ENCODE results near the gene CD86.

CD86 gene

DNA sequence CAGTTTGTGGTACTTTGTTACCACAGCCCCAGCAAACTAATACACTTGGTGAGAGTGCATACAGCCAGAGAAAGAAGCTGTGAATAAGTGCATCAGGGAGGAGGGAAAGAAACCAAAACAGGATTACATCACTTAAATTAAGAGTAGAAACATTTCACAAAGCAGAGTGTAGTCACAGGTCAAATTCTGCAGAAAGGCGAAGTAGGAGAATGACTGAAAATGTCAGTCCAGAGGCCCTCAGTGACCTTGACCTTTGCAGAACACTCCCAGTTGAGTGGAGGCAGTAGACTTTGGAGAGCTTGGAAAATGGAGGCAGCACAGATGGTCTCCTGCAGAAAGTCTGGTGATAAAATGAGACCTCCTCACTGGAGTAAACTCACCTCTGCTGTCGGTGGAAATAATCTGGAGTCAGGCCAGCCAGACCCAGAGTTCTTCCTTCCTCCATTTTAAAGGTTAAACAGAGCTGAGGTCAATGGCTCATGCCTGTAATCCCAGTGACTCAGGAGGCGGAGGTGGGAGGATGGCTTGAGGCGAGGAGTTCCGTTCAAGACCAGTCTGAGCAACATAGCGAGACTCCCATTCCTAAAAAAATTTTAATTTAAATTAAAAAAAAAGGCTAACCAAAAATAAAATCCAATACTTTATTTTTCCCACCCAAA is 5.0 kb downstream of the CD86 start:
- no peaks in the 10 kb centered on the region for H3K4me1 ChIP-seq
- TF ChIP-seq, protein P1, sequence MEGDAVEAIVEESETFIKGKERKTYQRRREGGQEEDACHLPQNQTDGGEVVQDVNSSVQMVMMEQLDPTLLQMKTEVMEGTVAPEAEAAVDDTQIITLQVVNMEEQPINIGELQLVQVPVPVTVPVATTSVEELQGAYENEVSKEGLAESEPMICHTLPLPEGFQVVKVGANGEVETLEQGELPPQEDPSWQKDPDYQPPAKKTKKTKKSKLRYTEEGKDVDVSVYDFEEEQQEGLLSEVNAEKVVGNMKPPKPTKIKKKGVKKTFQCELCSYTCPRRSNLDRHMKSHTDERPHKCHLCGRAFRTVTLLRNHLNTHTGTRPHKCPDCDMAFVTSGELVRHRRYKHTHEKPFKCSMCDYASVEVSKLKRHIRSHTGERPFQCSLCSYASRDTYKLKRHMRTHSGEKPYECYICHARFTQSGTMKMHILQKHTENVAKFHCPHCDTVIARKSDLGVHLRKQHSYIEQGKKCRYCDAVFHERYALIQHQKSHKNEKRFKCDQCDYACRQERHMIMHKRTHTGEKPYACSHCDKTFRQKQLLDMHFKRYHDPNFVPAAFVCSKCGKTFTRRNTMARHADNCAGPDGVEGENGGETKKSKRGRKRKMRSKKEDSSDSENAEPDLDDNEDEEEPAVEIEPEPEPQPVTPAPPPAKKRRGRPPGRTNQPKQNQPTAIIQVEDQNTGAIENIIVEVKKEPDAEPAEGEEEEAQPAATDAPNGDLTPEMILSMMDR (IDR thresholded peaks at IDR 0.05), result no peak
- intact Hi-C loops (cut with DNase I; ENCODE audit: low total_unique reads), result no loop called here
- H3K27me3 ChIP-seq, result no peaks in the 10 kb centered on the region
- no peaks in the 10 kb centered on the region for H3K36me3 ChIP-seq
- H3K27ac ChIP-seq, result no peak overlapping the region
- no peaks in the 10 kb centered on the region for H3K9me3 ChIP-seq
- no peak for DNase-seq
- no peak overlapping the region for H3K4me3 ChIP-seq

DNA sequence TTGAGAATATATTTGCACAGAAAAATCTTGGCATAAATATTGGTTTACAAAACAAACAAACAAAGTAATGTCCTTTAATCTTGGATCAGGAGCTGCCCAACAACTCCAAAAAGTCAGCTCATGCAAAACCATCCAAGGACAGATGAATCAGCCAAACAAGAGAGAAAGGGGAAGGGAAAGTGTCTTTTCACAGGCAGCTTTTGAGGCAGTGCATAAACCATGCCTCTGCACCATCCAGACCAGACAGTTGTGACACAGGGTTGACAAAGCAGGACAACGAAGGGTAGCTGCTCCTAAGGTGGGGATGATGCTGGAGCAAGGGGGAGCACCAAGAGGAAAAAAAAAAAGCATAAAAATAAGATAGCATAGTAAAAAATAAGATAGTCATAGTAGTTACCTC is 8.7 kb downstream of the CD86 start:
- Histone ChIP-seq H3K36me3 (no peaks in the 10 kb centered on the region), H3K4me3 (no peak overlapping the region), H3K9me3 (no peaks in the 10 kb centered on the region), H3K4me1 (no peaks in the 10 kb centered on the region), H3K27ac (no peak overlapping the region), H3K27me3 (no peaks in the 10 kb centered on the region)
- intact Hi-C loops (cut with DNase I; ENCODE audit: low total_unique reads), result no loop called here
- no peak for DNase-seq
- TF ChIP-seq, protein P1 (IDR thresholded peaks at IDR 0.05), result no peak

DNA sequence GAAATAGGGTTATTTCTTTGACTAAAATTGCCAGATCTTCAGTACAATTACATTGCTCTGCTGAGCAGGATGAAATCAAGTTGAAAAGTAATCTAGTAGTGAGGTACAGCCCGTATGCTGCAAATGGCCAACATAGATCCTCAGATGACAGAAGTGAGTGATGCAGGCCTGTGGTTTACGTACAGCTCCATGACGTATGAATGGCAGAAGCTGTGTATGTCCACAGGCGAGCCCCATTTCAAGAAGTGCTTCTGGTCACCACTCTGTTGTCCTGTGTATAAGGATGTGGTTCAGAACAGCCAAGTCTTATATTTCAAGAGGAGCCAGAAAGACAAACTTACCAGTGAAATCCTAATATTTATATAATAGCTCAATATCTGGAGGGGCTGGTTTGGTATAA is 9.2 kb downstream of the CD86 start:
- intact Hi-C loops (cut with DNase I; ENCODE audit: low total_unique reads), result no loop called here
- Histone ChIP-seq H3K36me3 (no peaks in the 10 kb centered on the region), H3K4me3 (no peak overlapping the region), H3K27me3 (no peaks in the 10 kb centered on the region), H3K4me1 (no peaks in the 10 kb centered on the region), H3K27ac (no peak overlapping the region), H3K9me3 (no peaks in the 10 kb centered on the region)
- TF ChIP-seq, protein P1 (IDR thresholded peaks at IDR 0.05), result no peak
- no peak for DNase-seq

DNA sequence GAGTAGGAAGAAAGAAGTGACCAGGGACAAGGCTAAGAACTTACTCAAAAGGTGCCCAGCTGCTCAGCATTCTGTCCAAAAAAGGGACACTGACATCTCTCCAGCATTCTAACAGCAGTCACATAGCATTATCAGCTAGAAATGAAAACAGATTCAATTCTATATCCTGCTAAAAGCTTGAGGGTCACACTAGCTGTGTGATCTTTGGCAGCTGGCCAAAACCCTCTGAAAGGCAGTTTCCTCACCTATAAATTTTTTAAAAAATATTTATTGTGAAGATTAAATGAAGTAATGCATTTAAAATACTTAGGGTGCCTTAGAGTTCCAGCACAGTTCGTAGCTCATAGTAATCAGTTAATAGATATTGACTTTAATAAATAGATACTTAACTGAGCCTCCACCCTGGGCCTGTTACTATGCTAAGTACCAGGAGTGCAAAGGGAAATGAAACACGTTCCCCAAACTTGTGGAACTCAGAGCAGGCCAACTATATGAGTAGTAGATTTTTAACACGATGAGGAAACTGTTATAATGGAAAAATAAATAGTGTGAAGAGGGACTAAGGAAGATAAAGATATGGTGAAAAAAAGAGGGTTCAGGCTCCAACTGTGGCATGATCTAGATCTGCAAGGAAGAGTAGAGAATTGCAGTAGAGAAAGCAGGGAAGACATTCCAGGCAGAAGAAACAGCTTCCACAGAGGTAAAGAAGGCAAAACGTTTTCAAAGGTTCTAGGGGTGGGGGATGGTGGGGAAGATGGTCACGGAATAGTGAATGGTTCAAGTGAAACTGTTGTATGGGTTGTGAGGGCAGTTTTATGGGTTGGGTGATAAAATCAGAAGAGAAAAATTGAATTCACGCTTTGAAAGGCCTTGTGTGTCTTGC is 11.4 kb downstream of the CD86 start:
- Histone ChIP-seq H3K4me3 (no peak overlapping the region), H3K27me3 (no peaks in the 10 kb centered on the region), H3K27ac (no peak overlapping the region), H3K4me1 (no peaks in the 10 kb centered on the region), H3K36me3 (no peaks in the 10 kb centered on the region), H3K9me3 (no peaks in the 10 kb centered on the region)
- no peak for DNase-seq
- TF ChIP-seq, protein P1 (IDR thresholded peaks at IDR 0.05), result no peak
- intact Hi-C loops (cut with DNase I; ENCODE audit: low total_unique reads), result no loop called here

DNA sequence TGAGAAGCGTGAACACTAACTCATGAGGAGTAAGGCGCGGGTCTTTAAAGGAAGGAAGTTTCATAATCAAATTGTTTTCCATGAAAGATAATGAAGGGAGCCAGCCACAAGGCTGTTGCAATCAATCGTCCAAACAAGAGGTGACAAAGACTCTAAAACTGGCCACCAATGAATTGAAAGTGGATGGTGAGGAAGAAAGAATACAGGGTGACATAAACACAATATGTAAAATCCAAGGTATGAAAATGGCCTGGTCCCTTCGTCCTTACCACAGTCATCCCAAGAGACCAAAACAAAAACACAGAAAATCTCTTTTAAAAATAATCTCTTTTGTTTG is 12.0 kb downstream of the CD86 start:
- H3K27me3 ChIP-seq, result no peaks in the 10 kb centered on the region
- no peak for DNase-seq
- intact Hi-C loops (cut with DNase I; ENCODE audit: low total_unique reads), result no loop called here
- H3K27ac ChIP-seq, result no peak overlapping the region
- no peaks in the 10 kb centered on the region for H3K9me3 ChIP-seq
- H3K36me3 ChIP-seq, result no peaks in the 10 kb centered on the region
- H3K4me3 ChIP-seq, result no peak overlapping the region
- H3K4me1 ChIP-seq, result no peaks in the 10 kb centered on the region
- TF ChIP-seq, protein P1 (IDR thresholded peaks at IDR 0.05), result no peak
